Neural cell (in vitro differentiated cells): ENCODE measurements around the gene UBL4A. TPM values are rescaled to one million over a fixed set of nuclear protein-coding genes. Genes with fewer than 3 reads are reported as not detected.

Source experiments
- H2AFZ ChIP-seq: fragments of 200-600, 300-800 bp; sonication (generic), shearing (Covaris generic); 2 replicates; pipeline ENCODE4 v1.6.0; 2014; ENCODE audit warnings: low read depth, mild to moderate bottlenecking, antibody characterized with exemption, low read length, moderate library complexity
- H3F3A ChIP-seq: fragments of 200-600 bp; shearing (Covaris generic); 2 replicates; pipeline ENCODE4 v1.6.1; 2016; ENCODE audit warnings: mild to moderate bottlenecking, moderate library complexity, mixed read lengths, antibody characterized with exemption, low read length; ENCODE audit not compliant: insufficient read depth, poor library complexity, severe bottlenecking
- H3K27ac ChIP-seq: fragments of 200-600, 300-800 bp; sonication (generic), shearing (Covaris generic); 2 replicates; pipeline ENCODE4 v1.5.1; 2014; ENCODE audit warnings: mild to moderate bottlenecking, low read length, moderate library complexity
- H3K27me3 ChIP-seq: fragments of 300-800, 200-600 bp; sonication (generic), shearing (Covaris generic); 2 replicates; pipeline ENCODE4 v1.6.0; 2014; ENCODE audit warnings: mild to moderate bottlenecking, low read depth, low read length, moderate library complexity; ENCODE audit not compliant: insufficient read depth
- H3K36me3 ChIP-seq: fragments of 300-800, 200-600 bp; sonication (generic), shearing (Covaris generic); 2 replicates; pipeline ENCODE4 v1.5.1; 2014; ENCODE audit warnings: mild to moderate bottlenecking, antibody characterized with exemption, low read length, moderate library complexity; ENCODE audit not compliant: insufficient read depth
- H3K4me2 ChIP-seq: fragments of 300-800, 200-600 bp; sonication (generic), shearing (Covaris generic); 2 replicates; pipeline ENCODE4 v1.6.0; 2014; ENCODE audit warnings: mild to moderate bottlenecking, low read length
- H3K4me3 ChIP-seq: fragments of 300-800, 200-600 bp; sonication (generic), shearing (Covaris generic); 2 replicates; pipeline ENCODE4 v1.5.1; 2014; ENCODE audit warnings: mild to moderate bottlenecking, low read length, moderate library complexity
- H3K79me2 ChIP-seq: fragments of 200-600 bp; shearing (Covaris generic); replicated peaks from 2 replicates; pipeline ENCODE4 v1.6.0; 2014; ENCODE audit warnings: mild to moderate bottlenecking, low read length, moderate library complexity; ENCODE audit not compliant: insufficient read depth
- H3K9ac ChIP-seq: fragments of 300-800, 200-600 bp; sonication (generic), shearing (Covaris generic); 2 replicates; pipeline ENCODE4 v1.6.1; 2016; ENCODE audit warnings: mild to moderate bottlenecking, low read length, mixed read lengths
- H3K9me2 ChIP-seq: fragments of 200-600 bp; shearing (Covaris generic); 2 replicates; pipeline ENCODE4 v1.6.1; 2016; ENCODE audit warnings: mild to moderate bottlenecking, low read length, mixed read lengths; ENCODE audit not compliant: insufficient read depth
- H3K9me3 ChIP-seq: fragments of 200-600, 300-800 bp; sonication (generic), shearing (Covaris generic); 2 replicates; pipeline ENCODE4 v1.6.1; 2016; ENCODE audit warnings: mild to moderate bottlenecking, mixed run types, low read length, moderate library complexity, mixed read lengths
- H4K20me1 ChIP-seq: fragments of 200-600 bp; shearing (Covaris generic); 2 replicates; pipeline ENCODE4 v1.6.1; 2016; ENCODE audit warnings: mild to moderate bottlenecking, mixed run types; ENCODE audit not compliant: insufficient read depth
- EP300 ChIP-seq: fragments of 450-650 bp; conservative IDR thresholded peaks from 2 replicates; pipeline ENCODE4 v1.6.1; 2014; ENCODE audit warnings: antibody characterized with exemption, mild to moderate bottlenecking, moderate library complexity; ENCODE audit not compliant: poor library complexity, severe bottlenecking
- EZH2 ChIP-seq: fragments of 200-600, 300-800 bp; shearing (Covaris generic), sonication (generic); IDR thresholded peaks from 2 replicates; pipeline ENCODE4 v1.6.1; 2014; ENCODE audit warnings: antibody characterized with exemption, low read length, borderline replicate concordance, mild to moderate bottlenecking; ENCODE audit not compliant: insufficient read depth, poor library complexity, severe bottlenecking
- MXI1 ChIP-seq: fragments of 450-650 bp; conservative IDR thresholded peaks from 2 replicates; pipeline ENCODE4 v1.6.1; 2014; ENCODE audit warnings: antibody characterized with exemption, mild to moderate bottlenecking; ENCODE audit not compliant: poor library complexity, severe bottlenecking
- POLR2AphosphoS5 ChIP-seq: IDR thresholded peaks from 2 replicates; pipeline ENCODE4 v1.6.1; 2012
- RAD21 ChIP-seq: fragments of 450-650 bp; conservative IDR thresholded peaks from 2 replicates; pipeline ENCODE4 v1.6.1; 2014; ENCODE audit warnings: antibody characterized with exemption, mild to moderate bottlenecking, moderate library complexity
- SMC3 ChIP-seq: fragments of 450-650 bp; conservative IDR thresholded peaks from 2 replicates; pipeline ENCODE4 v1.6.1; 2014; ENCODE audit warnings: antibody characterized with exemption, mild to moderate bottlenecking, moderate library complexity; ENCODE audit not compliant: poor library complexity
- TAF1 ChIP-seq: IDR thresholded peaks from 2 replicates; pipeline ENCODE4 v1.6.1; 2012; ENCODE audit warnings: low read depth
- polyA plus RNA-seq: library from polyadenylated mRNA; depleted of rRNA; stranded (reverse); fragments of >200 nt; gene quantifications from 2 replicates; pipeline ENCODE4 v1.2.3, GENCODE V29; 2014
- TF ChIP-seq, protein P1 (sequence below): IDR thresholded peaks from 2 replicates; pipeline ENCODE4 v1.6.1; 2012; ENCODE audit warnings: borderline replicate concordance
- TF ChIP-seq, protein P2 (sequence below): fragments of 450-650 bp; IDR thresholded peaks from 2 replicates; pipeline ENCODE4 v1.5.1; 2014; ENCODE audit warnings: antibody characterized with exemption, mild to moderate bottlenecking, moderate library complexity; ENCODE audit not compliant: poor library complexity, severe bottlenecking

UBL4A gene
- polyA plus RNA-seq, 1 donor from 2014 or later, result 28.5 TPM

DNA sequence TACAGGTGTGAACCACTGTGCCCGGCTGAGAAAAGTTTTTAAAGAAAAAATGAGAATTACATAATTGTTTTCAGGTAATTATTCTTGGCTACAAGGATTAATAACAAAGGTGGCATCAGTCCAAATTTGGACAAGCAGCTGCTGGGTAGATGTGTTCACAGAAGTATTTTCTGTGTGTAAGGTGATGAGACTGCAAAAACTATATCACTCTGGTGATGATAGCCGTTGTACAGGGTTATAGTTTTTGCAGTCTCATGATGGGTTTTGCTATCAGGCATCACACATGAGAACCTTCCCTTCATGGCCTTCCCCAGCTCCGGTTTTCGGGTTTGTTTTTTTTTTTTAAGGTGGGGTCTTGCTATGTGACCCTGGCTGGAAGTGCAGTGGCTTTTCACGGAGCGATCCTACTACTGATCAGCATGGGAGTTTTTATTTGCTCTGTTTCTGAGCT lies 9.1 kb upstream of the UBL4A start:
- Histone ChIP-seq H3K27me3 (no peaks in the 10 kb centered on the region), H3K9me3 (no peaks in the 10 kb centered on the region), H3K4me2 (no peak overlapping the region), H2AFZ (no peak overlapping the region), H3K79me2 (no peaks in the 10 kb centered on the region), H3K9me2 (no peaks in the 10 kb centered on the region), H3K4me3 (no peak overlapping the region), H3F3A (no peaks in the 10 kb centered on the region), H4K20me1 (no peaks in the 10 kb centered on the region), H3K9ac (no peak overlapping the region), H3K36me3 (no peaks in the 10 kb centered on the region), H3K27ac (no peak overlapping the region)
- TF ChIP-seq POLR2AphosphoS5 (no peak), TAF1 (no peak), RAD21 (no peak), MXI1 (no peak), EZH2 (no peak), EP300 (no peak), SMC3 (no peak)
- TF ChIP-seq, protein P1, sequence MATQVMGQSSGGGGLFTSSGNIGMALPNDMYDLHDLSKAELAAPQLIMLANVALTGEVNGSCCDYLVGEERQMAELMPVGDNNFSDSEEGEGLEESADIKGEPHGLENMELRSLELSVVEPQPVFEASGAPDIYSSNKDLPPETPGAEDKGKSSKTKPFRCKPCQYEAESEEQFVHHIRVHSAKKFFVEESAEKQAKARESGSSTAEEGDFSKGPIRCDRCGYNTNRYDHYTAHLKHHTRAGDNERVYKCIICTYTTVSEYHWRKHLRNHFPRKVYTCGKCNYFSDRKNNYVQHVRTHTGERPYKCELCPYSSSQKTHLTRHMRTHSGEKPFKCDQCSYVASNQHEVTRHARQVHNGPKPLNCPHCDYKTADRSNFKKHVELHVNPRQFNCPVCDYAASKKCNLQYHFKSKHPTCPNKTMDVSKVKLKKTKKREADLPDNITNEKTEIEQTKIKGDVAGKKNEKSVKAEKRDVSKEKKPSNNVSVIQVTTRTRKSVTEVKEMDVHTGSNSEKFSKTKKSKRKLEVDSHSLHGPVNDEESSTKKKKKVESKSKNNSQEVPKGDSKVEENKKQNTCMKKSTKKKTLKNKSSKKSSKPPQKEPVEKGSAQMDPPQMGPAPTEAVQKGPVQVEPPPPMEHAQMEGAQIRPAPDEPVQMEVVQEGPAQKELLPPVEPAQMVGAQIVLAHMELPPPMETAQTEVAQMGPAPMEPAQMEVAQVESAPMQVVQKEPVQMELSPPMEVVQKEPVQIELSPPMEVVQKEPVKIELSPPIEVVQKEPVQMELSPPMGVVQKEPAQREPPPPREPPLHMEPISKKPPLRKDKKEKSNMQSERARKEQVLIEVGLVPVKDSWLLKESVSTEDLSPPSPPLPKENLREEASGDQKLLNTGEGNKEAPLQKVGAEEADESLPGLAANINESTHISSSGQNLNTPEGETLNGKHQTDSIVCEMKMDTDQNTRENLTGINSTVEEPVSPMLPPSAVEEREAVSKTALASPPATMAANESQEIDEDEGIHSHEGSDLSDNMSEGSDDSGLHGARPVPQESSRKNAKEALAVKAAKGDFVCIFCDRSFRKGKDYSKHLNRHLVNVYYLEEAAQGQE, result no peak
- TF ChIP-seq, protein P2, sequence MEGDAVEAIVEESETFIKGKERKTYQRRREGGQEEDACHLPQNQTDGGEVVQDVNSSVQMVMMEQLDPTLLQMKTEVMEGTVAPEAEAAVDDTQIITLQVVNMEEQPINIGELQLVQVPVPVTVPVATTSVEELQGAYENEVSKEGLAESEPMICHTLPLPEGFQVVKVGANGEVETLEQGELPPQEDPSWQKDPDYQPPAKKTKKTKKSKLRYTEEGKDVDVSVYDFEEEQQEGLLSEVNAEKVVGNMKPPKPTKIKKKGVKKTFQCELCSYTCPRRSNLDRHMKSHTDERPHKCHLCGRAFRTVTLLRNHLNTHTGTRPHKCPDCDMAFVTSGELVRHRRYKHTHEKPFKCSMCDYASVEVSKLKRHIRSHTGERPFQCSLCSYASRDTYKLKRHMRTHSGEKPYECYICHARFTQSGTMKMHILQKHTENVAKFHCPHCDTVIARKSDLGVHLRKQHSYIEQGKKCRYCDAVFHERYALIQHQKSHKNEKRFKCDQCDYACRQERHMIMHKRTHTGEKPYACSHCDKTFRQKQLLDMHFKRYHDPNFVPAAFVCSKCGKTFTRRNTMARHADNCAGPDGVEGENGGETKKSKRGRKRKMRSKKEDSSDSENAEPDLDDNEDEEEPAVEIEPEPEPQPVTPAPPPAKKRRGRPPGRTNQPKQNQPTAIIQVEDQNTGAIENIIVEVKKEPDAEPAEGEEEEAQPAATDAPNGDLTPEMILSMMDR, result no peak

DNA sequence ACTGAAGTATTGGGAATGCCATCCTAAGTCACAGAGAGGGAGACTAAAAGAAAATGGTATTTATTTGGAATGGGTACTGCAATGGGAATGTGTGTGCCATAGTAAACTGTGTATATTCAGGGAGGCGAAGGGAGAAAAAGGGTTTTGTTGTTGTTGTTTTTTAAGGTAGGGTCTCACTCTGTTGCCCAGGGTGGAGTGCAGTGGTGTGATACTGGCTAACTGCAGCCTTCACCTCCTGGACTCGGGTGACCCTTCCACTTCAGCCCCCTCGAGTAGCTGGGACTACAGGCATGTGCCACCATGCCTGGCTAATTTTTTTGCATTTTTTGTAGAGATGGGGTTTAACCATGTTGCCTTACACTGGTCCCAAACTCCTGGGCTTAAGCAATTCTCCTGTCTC lies 8.3 kb upstream of the UBL4A start:
- no peak for TF ChIP-seq RAD21
- no peak for TF ChIP-seq MXI1
- no peak for TF ChIP-seq EP300
- TF ChIP-seq POLR2AphosphoS5, result no peak
- TF ChIP-seq, protein P2, result no peak
- TF ChIP-seq, protein P1, result no peak
- TF ChIP-seq SMC3, result no peak
- no peak for TF ChIP-seq EZH2
- Histone ChIP-seq H3K27ac (no peak overlapping the region), H3K9me2 (no peaks in the 10 kb centered on the region), H3K79me2 (no peaks in the 10 kb centered on the region), H3K9me3 (no peaks in the 10 kb centered on the region), H3K4me2 (no peak overlapping the region), H3K27me3 (no peaks in the 10 kb centered on the region), H4K20me1 (no peaks in the 10 kb centered on the region), H3F3A (no peaks in the 10 kb centered on the region), H3K4me3 (no peak overlapping the region), H2AFZ (no peak overlapping the region), H3K36me3 (no peaks in the 10 kb centered on the region), H3K9ac (no peak overlapping the region)
